GM12801 (cell line): ENCODE results near the gene MIGA2.

Experiments used
- TF ChIP-seq, protein P1 (sequence below): IDR thresholded peaks from one replicate; pipeline ENCODE4 v1.5.1; 2011; ENCODE audit warnings: control low read depth; ENCODE audit not compliant: insufficient read length; ENCODE audit errors: extremely low read depth

MIGA2 gene

DNA sequence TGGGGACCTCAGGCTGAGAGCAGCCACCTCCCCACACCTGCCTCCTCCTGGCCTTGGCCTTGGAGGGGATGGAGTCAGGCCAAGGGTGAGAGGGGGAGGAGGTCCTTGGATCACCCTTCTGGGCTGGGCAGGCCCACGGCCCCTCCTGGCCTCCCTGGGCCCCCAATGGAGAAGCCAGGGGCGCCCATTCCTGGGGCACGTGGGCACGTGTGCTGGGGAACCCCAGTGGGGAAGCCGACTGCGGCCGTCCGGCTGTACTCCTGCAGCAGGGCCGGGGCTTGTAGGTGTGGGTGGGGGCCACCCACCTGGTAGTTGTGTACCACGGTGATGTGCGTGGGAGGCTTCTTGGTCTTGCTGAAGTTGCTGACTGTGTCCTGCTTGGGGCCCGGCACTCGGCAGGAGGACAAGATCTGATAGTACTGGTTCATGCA is 65.7 kb downstream of the MIGA2 start:
- TF ChIP-seq, protein P1, sequence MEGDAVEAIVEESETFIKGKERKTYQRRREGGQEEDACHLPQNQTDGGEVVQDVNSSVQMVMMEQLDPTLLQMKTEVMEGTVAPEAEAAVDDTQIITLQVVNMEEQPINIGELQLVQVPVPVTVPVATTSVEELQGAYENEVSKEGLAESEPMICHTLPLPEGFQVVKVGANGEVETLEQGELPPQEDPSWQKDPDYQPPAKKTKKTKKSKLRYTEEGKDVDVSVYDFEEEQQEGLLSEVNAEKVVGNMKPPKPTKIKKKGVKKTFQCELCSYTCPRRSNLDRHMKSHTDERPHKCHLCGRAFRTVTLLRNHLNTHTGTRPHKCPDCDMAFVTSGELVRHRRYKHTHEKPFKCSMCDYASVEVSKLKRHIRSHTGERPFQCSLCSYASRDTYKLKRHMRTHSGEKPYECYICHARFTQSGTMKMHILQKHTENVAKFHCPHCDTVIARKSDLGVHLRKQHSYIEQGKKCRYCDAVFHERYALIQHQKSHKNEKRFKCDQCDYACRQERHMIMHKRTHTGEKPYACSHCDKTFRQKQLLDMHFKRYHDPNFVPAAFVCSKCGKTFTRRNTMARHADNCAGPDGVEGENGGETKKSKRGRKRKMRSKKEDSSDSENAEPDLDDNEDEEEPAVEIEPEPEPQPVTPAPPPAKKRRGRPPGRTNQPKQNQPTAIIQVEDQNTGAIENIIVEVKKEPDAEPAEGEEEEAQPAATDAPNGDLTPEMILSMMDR = no peak

GRCh38 chr9:129102791-129103594 is 66.6 kb downstream of the MIGA2 start:
- TF ChIP-seq, protein P1 = no peak

- TF ChIP-seq, protein P1 = no peak
These were observed 67.2 kb downstream of the MIGA2 start for GRCh38 chr9:129103595-129103965.

GRCh38 chr9:129104051-129104450 is 67.6 kb downstream of the MIGA2 start:
- TF ChIP-seq, protein P1 = no peak

DNA sequence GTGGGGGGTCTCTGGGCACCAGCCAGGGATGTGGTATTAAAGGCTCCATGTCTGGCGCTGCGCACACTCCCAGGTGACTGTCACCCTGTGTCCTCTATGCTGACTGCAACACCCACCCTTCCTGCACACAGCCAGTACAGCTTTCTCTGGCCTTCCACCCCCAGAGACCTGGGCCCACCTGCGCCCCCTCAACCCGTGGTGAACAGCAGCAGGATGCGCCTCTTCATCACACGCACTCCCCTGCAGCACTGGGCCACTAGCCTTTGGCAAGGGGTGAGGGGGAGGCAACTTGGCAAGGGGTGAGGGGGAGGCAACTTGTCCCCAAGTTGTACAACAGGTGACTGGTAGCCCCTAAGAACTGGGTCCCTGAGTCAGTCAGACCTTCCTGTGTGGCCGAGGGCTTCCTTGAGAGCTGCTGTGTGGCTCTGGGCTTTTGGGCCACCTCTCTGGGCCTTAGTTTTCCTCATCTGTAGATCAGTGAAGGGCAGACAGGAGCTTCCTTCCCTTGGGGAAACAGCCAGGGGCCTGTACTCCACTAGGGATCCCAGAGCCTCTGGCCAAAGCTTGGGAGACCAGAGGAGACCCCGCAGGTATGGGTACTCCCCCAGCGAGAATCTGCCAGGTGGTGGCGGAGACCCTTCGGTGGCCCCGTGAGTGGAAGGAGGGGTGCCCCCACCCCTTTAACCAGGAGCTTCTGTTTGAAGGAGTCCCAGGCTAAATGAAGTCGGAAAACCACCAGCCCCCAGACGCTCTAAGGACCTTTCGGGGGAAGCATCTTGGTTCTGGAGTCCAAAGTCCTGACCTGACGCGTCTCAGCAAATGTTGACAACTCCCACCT is 69.7 kb downstream of the MIGA2 start:
- TF ChIP-seq, protein P1 = no peak

GRCh38 chr9:129107651-129108050 is 71.2 kb downstream of the MIGA2 start:
- TF ChIP-seq, protein P1 = no peak

GRCh38 chr9:129108083-129108804 is 71.8 kb downstream of the MIGA2 start:
- TF ChIP-seq, protein P1 = no peak
